GM21723 (cell line): Measurements from ENCODE around the gene ANO4.
"Not testable (repeated sequence)": the region's sequence is repeated elsewhere in the genome, so short reads cannot be mapped to it uniquely, and the experiment has no call there.

Experiments used
- ATAC-seq: cut with Tn5 transposase; IDR thresholded peaks from one replicate; pipeline ENCODE4 v1.9.1; 2021; ENCODE audit warnings: mild to moderate bottlenecking, moderate library complexity; ENCODE audit not compliant: unreplicated experiment

ANO4 gene

DNA sequence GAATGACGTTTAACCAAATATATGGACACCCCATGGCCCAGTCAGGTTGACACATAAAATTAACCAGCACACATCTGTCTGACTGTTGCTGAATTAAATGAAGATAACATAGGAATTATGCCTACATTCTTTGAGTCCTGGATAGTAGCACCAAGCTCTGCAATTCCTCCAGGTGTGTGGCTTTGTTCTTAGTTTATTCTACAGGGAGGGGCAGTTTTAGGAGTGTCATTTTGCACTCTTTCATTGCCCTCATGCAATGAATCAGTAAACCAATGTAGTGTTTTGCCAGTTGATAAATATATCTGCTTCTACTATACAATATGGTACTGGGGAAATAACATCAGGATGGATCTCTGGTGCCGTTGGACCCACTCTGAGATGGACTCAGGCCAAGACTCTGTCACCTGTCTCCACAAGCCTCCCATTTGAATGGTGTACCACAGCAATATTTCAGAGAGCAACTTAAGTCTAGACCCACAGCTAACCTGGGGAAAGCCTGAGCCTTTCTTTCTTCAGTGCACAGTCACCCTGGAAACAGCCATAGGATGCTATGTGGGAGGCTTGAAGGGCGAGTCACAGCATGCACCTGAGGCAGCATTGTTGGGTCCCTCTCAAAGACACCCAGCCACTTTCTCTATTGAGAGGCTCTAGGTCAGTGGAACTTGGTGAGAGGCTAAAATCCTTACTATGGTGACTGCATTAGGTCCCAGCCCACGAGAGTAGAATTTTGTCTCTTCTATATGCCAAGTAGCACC, 73.2 kb downstream of the ANO4 start:
- no peak for ATAC-seq

DNA sequence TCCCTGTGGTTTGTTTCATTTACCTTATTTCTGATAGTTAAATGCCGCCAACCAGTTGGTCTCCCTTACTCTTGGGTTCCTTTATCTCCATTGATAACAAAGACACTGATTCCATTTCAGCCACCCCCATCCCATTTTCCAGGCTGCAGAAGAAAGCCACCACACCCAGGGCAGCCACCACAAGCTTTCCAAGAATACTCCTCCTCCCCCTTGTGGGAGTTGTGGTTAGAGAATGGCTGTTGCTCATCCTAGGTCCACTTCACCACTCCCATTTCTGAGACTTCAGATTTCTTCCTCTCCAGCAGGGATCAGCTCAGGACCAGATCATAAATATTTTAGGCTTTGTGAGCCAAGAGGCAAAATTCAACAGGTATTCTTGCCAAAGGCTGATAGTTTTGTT, 73.9 kb downstream of the ANO4 start:
- ATAC-seq = no peak

DNA sequence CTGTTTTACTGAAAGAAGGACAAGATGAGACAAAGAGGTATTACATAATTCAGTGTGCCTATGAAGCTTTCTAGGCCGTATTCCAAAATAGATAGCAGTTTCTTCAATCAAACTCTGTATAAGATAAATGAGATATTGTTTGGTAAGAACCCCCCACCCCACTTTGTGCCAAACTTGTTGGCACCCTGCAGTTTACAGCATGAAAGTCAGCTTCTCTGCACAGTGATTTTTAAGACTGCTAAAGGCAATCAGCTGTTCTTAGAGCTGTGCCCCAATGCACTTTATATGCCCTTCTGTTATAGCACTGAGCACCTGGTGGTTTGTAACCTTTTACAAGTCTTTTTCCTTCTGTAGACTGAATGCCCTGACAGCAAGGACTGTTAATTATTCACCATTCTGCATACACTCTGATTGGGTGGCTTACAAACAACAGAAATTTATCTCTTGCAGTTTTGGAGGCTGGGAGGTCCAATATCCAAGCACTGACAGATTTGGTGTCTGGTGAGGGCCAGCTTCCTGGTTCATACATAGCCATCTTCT, 76.7 kb downstream of the ANO4 start:
- ATAC-seq = no peak

DNA sequence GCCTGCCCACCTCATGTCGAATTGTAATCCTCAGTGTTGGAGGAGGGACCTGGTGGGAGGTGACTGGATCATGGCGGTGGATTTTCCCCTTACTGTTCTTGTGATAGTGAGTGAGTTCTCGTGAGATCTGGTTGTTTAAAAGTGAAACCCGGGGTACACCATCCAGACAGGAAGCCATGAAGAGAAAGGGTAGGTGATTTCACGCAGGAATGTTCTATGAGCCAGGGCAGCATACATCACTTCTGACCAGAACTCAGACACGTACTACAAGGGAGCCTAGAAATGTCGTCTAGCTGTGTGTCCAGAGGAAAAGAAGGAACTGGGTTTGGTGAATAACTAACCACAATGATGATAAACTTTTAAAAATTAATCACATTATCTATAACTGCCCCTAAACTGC, 80.6 kb downstream of the ANO4 start:
- no peak for ATAC-seq

DNA sequence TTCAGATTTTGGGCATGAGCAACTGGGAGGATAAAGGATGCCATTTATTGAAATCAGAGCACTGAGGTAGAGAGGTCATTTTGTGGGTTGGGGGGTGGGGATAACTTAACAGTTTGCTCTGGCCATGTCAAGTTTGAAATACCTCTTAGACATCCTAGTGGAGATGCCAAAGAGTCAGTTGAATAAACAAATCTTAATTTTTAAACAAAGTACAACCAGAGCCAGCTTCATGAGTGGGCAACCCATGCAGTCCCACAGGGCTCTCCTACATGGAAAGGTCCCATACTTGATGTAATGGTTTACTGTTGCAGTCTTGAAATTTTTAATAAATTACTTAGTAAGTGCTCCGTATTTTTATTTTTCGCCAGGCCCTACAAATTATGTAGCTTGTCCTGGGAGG, 81.2 kb downstream of the ANO4 start:
- ATAC-seq = no peak

DNA sequence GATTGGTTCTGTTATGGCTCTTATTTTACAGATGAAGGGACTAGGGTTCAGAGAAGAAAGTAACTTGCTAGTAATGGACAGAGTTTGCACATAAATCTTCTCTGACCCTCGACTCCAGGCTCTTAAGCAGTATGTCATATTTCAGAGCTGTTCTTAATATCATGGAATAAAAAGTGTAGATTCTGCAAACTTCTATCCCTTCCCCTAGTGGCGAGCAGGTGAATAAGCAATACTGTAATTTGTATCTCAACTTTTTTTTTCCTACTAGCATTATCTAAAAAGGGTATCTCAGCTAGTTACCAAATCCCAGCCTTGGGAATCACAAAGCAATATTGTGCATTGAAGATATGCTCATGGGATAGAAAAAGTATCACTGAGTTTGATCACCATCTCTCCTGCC, 83.2 kb downstream of the ANO4 start:
- no peak for ATAC-seq

DNA sequence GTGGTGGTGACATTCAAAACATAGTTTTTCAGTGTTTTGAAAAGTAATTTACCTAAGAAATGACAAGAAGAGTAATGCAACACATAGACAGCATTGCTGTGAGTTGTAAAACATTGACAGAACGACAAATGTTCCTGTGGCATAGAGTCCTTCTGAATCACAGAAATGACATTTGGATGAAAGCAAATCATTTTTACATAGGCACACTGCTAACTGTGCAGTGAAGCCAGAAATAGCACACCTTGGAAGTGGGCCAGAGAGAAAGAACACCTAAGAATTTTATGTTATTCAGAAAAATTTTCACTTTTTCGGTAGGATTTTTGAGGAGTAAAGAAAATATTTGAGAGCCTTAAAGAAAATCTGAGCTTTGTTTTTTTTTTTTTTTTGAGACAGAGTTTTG, 100.6 kb downstream of the ANO4 start:
- ATAC-seq = no peak

DNA sequence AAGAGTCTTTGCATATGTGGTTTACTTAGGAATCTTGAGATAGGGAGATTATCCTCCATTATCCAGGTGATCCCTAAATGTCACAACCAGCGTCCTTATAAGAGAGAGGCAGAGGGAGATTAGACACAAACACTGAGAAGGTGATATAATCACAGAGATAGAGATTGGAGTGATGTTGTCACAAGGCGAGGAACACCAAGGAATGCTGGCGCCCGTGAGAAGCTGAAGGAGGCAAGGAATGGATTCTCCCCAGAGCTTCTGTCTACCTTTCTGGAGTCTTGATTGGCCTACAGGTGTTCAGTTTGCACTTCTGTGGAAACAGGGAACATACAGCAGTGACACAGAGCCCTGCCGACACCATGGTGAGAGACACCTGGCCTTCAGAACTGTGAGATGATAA, 101.6 kb downstream of the ANO4 start:
- no peak for ATAC-seq

DNA sequence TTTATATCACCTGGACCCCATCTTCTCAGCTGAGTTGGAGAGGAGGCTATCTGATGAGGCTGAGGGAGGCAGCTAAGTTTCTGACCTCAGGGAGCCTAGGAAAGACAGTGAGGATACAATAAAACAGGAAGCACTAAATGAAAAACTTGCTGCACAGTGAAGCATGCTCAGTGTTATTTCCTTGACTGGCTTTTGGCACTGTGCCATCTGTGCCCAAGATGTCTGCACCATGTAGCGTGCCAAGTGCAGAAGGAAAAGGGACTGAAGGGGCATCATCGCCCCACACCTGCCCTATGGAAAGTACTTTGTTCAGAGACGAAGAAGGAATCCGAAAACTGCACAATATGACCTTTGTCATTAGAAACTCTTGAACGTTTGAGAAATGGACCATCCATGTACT, 102.7 kb downstream of the ANO4 start:
- no peak for ATAC-seq

DNA sequence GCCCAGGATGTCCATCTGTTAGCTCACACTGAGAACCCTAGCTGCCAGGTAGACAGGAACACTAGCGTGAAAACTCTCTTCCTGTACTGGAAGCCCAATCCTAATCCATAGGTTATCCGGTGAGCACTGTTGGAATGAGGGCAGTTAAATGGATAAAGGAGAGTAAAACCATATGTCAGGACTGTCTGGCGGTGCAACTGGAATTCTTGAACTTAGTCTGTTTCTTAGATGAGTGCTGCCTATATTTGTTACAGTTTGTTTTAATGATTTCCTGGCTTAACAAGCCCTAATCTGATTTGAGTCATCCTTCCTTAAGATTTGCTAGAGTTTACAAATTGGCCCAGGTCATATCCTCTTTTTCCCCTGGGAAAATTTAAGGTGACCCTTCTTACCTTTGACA, 104.7 kb downstream of the ANO4 start:
- no peak for ATAC-seq

DNA sequence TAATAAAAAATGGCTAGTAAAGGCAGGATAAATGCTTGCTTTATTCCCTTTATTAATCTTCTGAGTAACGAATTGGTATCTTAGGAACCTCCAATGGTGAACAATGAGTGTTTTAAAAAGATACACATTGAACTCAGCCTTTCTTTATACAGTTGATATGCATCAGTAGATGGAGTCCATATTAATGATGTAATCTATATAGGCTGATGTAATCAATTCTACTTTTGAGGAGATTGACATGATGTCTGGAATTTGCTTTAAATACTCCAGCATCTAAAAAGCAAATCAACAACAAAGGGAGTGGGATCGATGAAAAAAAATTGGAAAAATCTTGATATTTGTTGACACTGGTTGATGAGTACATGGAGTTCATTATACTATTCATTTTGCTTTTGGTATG, 106.2 kb downstream of the ANO4 start:
- no peak for ATAC-seq

DNA sequence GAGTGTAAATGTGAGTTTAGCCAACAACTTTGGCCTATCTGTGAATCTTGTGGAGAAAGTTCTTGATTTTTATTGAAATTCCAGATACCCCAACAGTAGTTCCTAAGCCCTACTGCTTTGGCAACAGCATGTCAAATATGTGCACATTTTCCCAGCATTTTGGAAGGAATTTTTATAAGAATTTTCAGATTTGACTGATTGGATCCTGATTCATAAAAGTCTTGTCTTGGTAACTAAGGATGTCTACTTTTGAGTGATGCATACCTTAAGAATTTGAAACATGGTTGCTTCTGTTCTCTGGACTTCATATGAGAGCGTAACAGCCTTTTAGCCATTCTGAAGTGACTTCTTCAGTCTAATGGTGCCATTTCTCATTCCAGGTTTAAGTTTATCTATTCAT, 106.7 kb downstream of the ANO4 start:
- no peak for ATAC-seq

DNA sequence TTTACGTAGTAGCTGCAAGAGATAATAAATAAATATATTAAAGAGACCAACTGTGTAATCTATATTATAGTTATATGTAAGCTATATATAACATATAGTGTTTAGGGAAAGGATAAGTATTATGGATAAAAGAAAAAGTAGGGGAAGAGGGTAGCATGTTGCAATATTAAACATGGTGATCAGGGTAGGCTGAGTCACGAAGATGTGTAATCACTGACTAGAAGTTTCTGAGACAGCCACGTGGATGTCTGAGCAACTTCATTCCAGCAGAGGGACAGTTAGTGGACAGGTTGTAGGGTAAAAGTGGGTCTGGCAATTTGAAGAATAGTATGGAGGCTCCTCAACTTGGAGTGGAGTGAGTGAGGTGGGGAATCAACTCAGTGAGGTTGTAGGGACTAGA, 109.7 kb downstream of the ANO4 start:
- ATAC-seq = no peak

DNA sequence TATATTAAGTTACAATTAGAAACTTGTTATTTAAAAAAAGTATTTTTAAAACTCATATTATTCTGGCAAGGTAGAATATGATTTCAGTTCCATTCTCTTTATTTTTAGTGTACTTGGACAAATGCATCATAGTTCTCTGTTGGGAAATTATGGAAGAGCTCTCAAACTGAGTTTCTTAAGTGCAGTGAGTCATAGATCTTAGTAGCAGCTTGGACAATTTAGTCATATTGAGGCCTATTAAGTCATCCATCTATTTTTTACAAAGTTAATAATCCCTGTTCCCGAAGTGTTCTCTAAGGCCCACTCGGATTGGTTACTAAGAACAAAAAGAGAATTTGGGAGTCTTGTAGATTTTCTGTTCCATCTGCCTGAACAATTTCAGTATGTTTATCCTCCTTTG, 113.9 kb downstream of the ANO4 start:
- no peak for ATAC-seq

DNA sequence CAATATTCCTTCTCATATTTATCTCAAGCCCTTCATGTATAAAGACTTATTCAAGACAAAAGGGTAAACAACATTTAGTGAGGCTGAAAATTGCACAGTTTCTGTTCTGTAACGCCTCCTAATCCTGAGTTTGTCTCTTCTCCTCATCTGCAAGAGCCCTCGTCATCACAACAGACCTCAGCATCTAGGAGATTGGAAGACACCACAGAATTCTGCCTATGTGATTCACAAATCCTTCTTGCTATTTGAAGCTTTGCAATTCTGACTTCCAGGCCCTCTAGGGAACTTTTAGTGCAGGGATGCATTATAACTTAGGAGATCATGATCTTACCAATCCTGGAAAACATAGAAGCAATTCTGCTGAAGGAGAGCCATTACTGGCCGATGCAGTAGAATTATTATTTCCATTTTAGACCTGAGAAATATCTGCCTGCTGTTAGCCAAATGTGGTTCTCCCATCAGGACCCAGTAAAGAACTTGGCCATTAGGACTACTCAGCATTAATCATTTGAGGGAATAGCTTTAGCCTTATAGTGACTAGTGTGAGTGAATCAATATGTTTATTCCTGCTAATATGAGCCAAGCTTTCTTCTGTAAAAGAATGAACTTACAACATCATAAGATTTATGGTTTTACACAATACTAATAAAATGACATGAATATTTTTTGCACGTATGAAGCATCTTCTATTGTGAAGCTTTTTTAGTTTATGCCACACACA, 119.5 kb downstream of the ANO4 start:
- no peak for ATAC-seq

DNA sequence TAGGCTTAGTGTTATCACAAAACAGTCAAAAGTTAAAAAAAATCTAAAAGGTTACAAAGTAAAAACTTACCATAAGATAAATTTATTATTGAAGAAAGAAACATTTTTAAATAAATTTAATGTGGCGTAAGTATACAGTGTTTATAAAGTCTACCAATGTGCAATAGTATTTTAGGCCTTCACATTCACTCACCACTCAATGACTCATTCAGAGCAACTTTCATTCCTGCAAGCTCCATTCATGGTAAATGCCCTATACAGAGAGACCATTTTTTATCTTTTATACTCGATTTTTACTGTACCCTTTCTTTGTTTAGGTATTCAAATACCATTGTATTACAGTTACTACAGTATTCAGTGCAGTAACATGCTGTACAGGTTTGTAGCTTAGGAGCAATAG, 124.5 kb downstream of the ANO4 start:
- ATAC-seq = no peak

DNA sequence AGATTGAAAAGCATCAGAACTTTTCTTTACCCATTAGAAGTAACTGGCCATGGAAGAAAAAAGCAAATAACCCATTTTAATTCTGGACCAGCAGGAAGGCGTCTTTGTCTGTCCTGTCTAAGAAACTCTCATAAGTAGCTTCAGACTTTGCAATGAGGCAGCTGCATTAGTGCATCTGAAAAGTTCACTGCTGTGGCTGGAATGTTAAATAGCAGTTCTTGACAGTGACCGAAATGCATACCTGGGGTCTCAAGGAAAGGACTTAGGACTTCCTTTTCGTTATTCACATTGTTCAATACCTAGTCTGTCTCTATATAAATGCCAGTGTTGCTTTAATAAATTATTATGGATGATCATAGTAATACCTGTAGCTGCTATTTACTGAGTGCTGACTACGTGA, 125.9 kb downstream of the ANO4 start:
- no peak for ATAC-seq

DNA sequence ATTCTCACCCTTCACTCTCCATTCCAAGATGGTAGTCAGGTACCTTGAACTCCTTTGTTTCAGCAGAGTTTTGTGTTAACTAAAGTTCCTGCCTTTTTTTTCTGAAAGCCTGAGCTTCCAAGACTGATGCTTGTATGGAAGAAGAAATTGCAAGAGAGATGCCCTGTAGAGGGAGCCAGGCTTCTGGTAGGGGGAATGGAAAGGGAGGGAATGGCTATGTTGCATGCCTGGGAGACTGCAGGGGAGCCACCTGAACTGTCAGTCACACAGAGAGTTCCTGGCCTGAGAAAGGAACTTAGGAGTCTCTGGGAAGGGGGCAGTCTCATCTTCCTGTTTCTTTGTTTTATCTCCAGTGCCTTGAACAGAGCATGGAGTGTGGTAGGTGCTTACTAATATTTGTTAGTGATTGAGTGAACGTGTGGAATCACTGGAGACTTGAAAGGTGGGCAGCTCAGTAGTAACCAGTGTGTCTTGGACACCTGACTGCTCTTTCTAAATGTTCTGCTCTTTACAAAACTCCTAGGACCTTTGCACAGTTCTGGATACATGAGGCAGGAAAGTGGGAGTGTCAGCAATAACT, 132.2 kb downstream of the ANO4 start:
- no peak for ATAC-seq

DNA sequence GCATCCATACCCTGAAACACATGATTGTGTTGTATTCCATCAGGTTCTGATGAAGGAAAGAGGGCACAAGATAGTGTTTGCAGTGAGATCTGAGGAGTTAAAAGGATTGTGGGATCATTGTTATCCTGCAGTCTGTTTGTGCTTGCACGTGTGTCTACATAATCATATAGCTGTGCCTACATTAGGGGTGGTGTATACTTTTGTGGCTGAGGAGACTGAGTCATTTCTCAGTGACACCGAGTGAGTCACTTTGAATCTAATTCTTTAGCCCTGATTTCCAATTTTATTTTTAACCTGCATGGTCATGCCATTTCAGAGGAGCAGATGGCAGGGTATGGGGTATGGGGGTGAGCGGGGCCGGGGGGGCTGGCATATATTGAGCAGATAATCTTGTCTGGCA, 133.2 kb downstream of the ANO4 start:
- no peak for ATAC-seq

DNA sequence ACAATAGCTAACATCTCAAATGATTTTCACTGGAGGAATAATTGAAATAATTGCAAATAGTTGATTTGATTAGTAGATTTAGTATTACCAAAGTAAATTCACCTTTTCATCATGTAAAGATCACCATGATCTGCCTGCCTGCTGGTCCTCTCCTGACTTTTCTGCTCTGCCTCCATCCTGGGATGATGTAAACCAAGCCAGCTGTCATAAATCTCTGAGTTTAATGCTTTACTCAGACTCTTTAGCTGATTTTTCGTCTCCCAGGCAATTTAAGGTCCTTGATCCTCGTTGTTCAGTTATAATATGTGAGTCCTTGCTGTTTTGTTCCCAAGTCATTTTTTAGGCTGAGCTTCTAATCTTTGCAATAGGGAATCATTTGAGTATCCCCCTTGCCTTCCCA, 138.0 kb downstream of the ANO4 start:
- ATAC-seq = no peak

DNA sequence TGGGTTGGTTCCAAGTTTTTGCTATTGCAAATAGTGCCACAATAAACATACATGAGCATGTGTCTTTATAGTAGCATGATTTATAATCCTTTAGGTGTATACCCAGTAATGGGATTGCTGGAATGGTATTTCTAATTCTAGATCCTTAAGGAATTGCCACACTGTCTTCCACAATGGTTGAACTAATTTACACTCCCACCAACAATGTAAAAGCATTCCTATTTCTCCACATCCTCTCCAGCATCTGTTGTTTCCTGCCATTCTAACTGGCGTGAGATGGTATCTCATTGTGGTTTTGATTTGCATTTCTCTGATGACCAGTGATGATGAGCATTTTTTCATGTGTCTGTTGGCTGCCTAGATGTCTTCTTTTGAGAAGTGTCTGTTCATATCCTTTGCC, 139.0 kb downstream of the ANO4 start:
- not testable (repeated sequence) for ATAC-seq

DNA sequence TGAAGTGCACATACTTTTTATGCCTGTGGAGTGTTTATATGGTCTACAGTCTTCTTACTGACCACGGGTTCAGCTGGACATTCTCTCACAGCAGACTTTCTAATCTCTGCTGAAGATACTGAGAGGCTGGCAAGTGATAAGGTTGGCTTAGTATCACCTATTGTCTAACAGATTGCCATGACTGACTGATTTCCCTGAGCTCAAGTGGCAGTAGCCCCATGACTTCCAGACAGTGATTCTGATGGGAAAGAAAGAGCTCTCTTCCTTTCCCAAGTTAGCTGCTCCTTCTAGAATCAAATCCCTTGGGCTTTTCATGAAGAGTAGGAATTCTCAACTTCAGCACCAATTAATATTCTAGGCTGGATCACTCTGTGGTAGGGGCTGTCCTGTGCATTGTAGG, 141.4 kb downstream of the ANO4 start:
- no peak for ATAC-seq
